Testis (tissue), 2 donors: ENCODE results near the gene PSMB9.

Experiments
- POLR2A ChIP-seq: fragments of 450-650 bp; IDR thresholded peaks from one replicate; pipeline ENCODE4 v1.6.1; 2017; ENCODE audit warnings: antibody characterized with exemption, mild to moderate bottlenecking, moderate library complexity
- TF ChIP-seq, protein P1 (sequence below), 3 experiments: fragments of 450-650 bp in 2 of 3; fragments of 200-600 bp in 1 of 3; sonication (generic) in 1 of 3; IDR thresholded peaks; one replicate each; pipeline ENCODE4 v1.5.1; 2016 to 2019; ENCODE audit warnings: antibody characterized with exemption in 3 of 3, mild to moderate bottlenecking in 2 of 3, moderate library complexity in 1 of 3

- TF ChIP-seq, protein P1, sequence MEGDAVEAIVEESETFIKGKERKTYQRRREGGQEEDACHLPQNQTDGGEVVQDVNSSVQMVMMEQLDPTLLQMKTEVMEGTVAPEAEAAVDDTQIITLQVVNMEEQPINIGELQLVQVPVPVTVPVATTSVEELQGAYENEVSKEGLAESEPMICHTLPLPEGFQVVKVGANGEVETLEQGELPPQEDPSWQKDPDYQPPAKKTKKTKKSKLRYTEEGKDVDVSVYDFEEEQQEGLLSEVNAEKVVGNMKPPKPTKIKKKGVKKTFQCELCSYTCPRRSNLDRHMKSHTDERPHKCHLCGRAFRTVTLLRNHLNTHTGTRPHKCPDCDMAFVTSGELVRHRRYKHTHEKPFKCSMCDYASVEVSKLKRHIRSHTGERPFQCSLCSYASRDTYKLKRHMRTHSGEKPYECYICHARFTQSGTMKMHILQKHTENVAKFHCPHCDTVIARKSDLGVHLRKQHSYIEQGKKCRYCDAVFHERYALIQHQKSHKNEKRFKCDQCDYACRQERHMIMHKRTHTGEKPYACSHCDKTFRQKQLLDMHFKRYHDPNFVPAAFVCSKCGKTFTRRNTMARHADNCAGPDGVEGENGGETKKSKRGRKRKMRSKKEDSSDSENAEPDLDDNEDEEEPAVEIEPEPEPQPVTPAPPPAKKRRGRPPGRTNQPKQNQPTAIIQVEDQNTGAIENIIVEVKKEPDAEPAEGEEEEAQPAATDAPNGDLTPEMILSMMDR (IDR thresholded peaks at IDR 0.05) = no peak
- TF ChIP-seq POLR2A = no peak
These were observed 11.9 kb upstream of the PSMB9 start for GRCh38 chr6:32842021-32842650.
